ENCODE measurements around the gene ASXL3.

ASXL3 gene

GRCh38 chr18:33605250-33605649 is 27.2 kb downstream of the ASXL3 start:
- Histone ChIP-seq H3K4me3 (ENCODE audit: low read length) (no peak overlapping the region), H3K27ac (ENCODE audit: low read length) (no peak overlapping the region)

GRCh38 chr18:33606621-33607020 is 28.6 kb downstream of the ASXL3 start:
- no peaks in the 10 kb centered on the region for H3K36me3 ChIP-seq (ENCODE audit: control insufficient read depth, insufficient read depth, low read length)
- DNase-seq (ENCODE audit: low read depth, low spot score): peak; percentile 18
- H3K9me3 ChIP-seq (ENCODE audit: control insufficient read depth, insufficient read depth, low read length): no peaks in the 10 kb centered on the region
- H3K4me3 ChIP-seq (ENCODE audit: low read length): no peak overlapping the region
- H3K27ac ChIP-seq (ENCODE audit: low read length): no peak overlapping the region
- H3K4me1 ChIP-seq (ENCODE audit: control insufficient read depth, insufficient read depth, low read length): no peaks in the 10 kb centered on the region
- H3K27me3 ChIP-seq (ENCODE audit: control insufficient read depth, insufficient read depth, low read length): no peaks in the 10 kb centered on the region

More at GRCh38 chr18:33605250-33605649, 27.2 kb downstream of the ASXL3 start:
- Histone ChIP-seq H3K9me3 (ENCODE audit: control insufficient read depth, insufficient read depth, low read length) (no peaks in the 10 kb centered on the region), H3K27me3 (ENCODE audit: control insufficient read depth, insufficient read depth, low read length) (no peaks in the 10 kb centered on the region), H3K36me3 (ENCODE audit: control insufficient read depth, insufficient read depth, low read length) (no peaks in the 10 kb centered on the region), H3K4me1 (ENCODE audit: control insufficient read depth, insufficient read depth, low read length) (no peaks in the 10 kb centered on the region)
- no peak for DNase-seq (ENCODE audit: low read depth, low spot score)

- Histone ChIP-seq H3K27me3 (ENCODE audit: control insufficient read depth, insufficient read depth, low read length) (no peaks in the 10 kb centered on the region), H3K9me3 (ENCODE audit: control insufficient read depth, insufficient read depth, low read length) (no peaks in the 10 kb centered on the region), H3K27ac (ENCODE audit: low read length) (no peak overlapping the region), H3K4me1 (ENCODE audit: control insufficient read depth, insufficient read depth, low read length) (no peaks in the 10 kb centered on the region), H3K36me3 (ENCODE audit: control insufficient read depth, insufficient read depth, low read length) (no peaks in the 10 kb centered on the region), H3K4me3 (ENCODE audit: low read length) (no peak overlapping the region)
- DNase-seq (ENCODE audit: low read depth, low spot score): no peak
- WGBS (ENCODE audit: insufficient coverage, insufficient read length): no CpG with 5 or more reads among the region's 3 CpGs
Measured at GRCh38 chr18:33611525-33612135, 33.6 kb downstream of the ASXL3 start.

- H3K27ac ChIP-seq (ENCODE audit: low read length): no peak overlapping the region
- no peak overlapping the region for H3K4me3 ChIP-seq (ENCODE audit: low read length)
- no CpG with 5 or more reads among the region's 3 CpGs for WGBS (ENCODE audit: insufficient coverage, insufficient read length)
- DNase-seq (ENCODE audit: low read depth, low spot score): no peak
- no peaks in the 10 kb centered on the region for H3K4me1 ChIP-seq (ENCODE audit: control insufficient read depth, insufficient read depth, low read length)
- no peaks in the 10 kb centered on the region for H3K9me3 ChIP-seq (ENCODE audit: control insufficient read depth, insufficient read depth, low read length)
- no peaks in the 10 kb centered on the region for H3K27me3 ChIP-seq (ENCODE audit: control insufficient read depth, insufficient read depth, low read length)
- no peaks in the 10 kb centered on the region for H3K36me3 ChIP-seq (ENCODE audit: control insufficient read depth, insufficient read depth, low read length)
Measured at GRCh38 chr18:33612632-33613031, 34.6 kb downstream of the ASXL3 start.

GRCh38 chr18:33616556-33616955 is 38.5 kb downstream of the ASXL3 start:
- no peak overlapping the region for H3K27ac ChIP-seq (ENCODE audit: low read length)
- H3K4me1 ChIP-seq (ENCODE audit: control insufficient read depth, insufficient read depth, low read length): no peaks in the 10 kb centered on the region
- no CpG with 5 or more reads among the region's 3 CpGs for WGBS (ENCODE audit: insufficient coverage, insufficient read length)
- no peak overlapping the region for H3K4me3 ChIP-seq (ENCODE audit: low read length)
- DNase-seq (ENCODE audit: low read depth, low spot score): no peak
- no peaks in the 10 kb centered on the region for H3K27me3 ChIP-seq (ENCODE audit: control insufficient read depth, insufficient read depth, low read length)
- no peaks in the 10 kb centered on the region for H3K9me3 ChIP-seq (ENCODE audit: control insufficient read depth, insufficient read depth, low read length)
- no peaks in the 10 kb centered on the region for H3K36me3 ChIP-seq (ENCODE audit: control insufficient read depth, insufficient read depth, low read length)

GRCh38 chr18:33627114-33627513 is 49.1 kb downstream of the ASXL3 start:
- no peaks in the 10 kb centered on the region; the same call in 1 of the 2 replicates for H3K4me1 ChIP-seq (ENCODE audit: control insufficient read depth, insufficient read depth, low read length)
- WGBS (ENCODE audit: insufficient coverage, insufficient read length): no CpG with 5 or more reads among the region's 3 CpGs
- no peak for DNase-seq (ENCODE audit: low read depth, low spot score)
- H3K27me3 ChIP-seq (ENCODE audit: control insufficient read depth, insufficient read depth, low read length): no peaks in the 10 kb centered on the region
- no peak overlapping the region for H3K4me3 ChIP-seq (ENCODE audit: low read length)
- no peak overlapping the region for H3K27ac ChIP-seq (ENCODE audit: low read length)
- H3K36me3 ChIP-seq (ENCODE audit: control insufficient read depth, insufficient read depth, low read length): no peaks in the 10 kb centered on the region
- no peaks in the 10 kb centered on the region for H3K9me3 ChIP-seq (ENCODE audit: control insufficient read depth, insufficient read depth, low read length)

- no peaks in the 10 kb centered on the region for H3K27me3 ChIP-seq (ENCODE audit: control insufficient read depth, insufficient read depth, low read length)
- H3K9me3 ChIP-seq (ENCODE audit: control insufficient read depth, insufficient read depth, low read length): no peaks in the 10 kb centered on the region
- no peak for DNase-seq (ENCODE audit: low read depth, low spot score)
- no peaks in the 10 kb centered on the region for H3K36me3 ChIP-seq (ENCODE audit: control insufficient read depth, insufficient read depth, low read length)
- no peaks in the 10 kb centered on the region for H3K4me1 ChIP-seq (ENCODE audit: control insufficient read depth, insufficient read depth, low read length)
- WGBS (ENCODE audit: insufficient coverage, insufficient read length): no CpG with 5 or more reads among the region's 1 CpG
- no peak overlapping the region for H3K27ac ChIP-seq (ENCODE audit: low read length)
- H3K4me3 ChIP-seq (ENCODE audit: low read length): no peak overlapping the region
Measured at GRCh38 chr18:33630476-33630875, 52.5 kb downstream of the ASXL3 start.

GRCh38 chr18:33641141-33641540 is 63.1 kb downstream of the ASXL3 start:
- Histone ChIP-seq H3K9me3 (ENCODE audit: control insufficient read depth, insufficient read depth, low read length) (no peaks in the 10 kb centered on the region), H3K4me3 (ENCODE audit: low read length) (no peak overlapping the region), H3K36me3 (ENCODE audit: control insufficient read depth, insufficient read depth, low read length) (no peaks in the 10 kb centered on the region), H3K27me3 (ENCODE audit: control insufficient read depth, insufficient read depth, low read length) (no peaks in the 10 kb centered on the region), H3K27ac (ENCODE audit: low read length) (no peak overlapping the region), H3K4me1 (ENCODE audit: control insufficient read depth, insufficient read depth, low read length) (no peaks in the 10 kb centered on the region; the same call in 1 of the 2 replicates)
- DNase-seq (ENCODE audit: low read depth, low spot score): no peak
- no CpG with 5 or more reads among the region's 3 CpGs for WGBS (ENCODE audit: insufficient coverage, insufficient read length)

GRCh38 chr18:33644494-33644893 is 66.5 kb downstream of the ASXL3 start:
- H3K27ac ChIP-seq (ENCODE audit: low read length): no peak overlapping the region
- no CpG with 5 or more reads among the region's 2 CpGs for WGBS (ENCODE audit: insufficient coverage, insufficient read length)
- H3K4me3 ChIP-seq (ENCODE audit: low read length): no peak overlapping the region
- H3K36me3 ChIP-seq (ENCODE audit: control insufficient read depth, insufficient read depth, low read length): no peaks in the 10 kb centered on the region
- H3K27me3 ChIP-seq (ENCODE audit: control insufficient read depth, insufficient read depth, low read length): no peaks in the 10 kb centered on the region
- H3K9me3 ChIP-seq (ENCODE audit: control insufficient read depth, insufficient read depth, low read length): no peaks in the 10 kb centered on the region
- DNase-seq (ENCODE audit: low read depth, low spot score): no peak
- H3K4me1 ChIP-seq (ENCODE audit: control insufficient read depth, insufficient read depth, low read length): peaks cover 5% of the 10 kb centered on the region; the same call in 1 of the 2 replicates

- H3K4me1 ChIP-seq (ENCODE audit: control insufficient read depth, insufficient read depth, low read length): peaks cover 5% of the 10 kb centered on the region; the same call in 1 of the 2 replicates
- no peaks in the 10 kb centered on the region for H3K27me3 ChIP-seq (ENCODE audit: control insufficient read depth, insufficient read depth, low read length)
- no CpG with 5 or more reads among the region's 1 CpG for WGBS (ENCODE audit: insufficient coverage, insufficient read length)
- H3K9me3 ChIP-seq (ENCODE audit: control insufficient read depth, insufficient read depth, low read length): no peaks in the 10 kb centered on the region
- no peak for DNase-seq (ENCODE audit: low read depth, low spot score)
- no peaks in the 10 kb centered on the region for H3K36me3 ChIP-seq (ENCODE audit: control insufficient read depth, insufficient read depth, low read length)
- no peak overlapping the region for H3K27ac ChIP-seq (ENCODE audit: low read length)
- H3K4me3 ChIP-seq (ENCODE audit: low read length): no peak overlapping the region
Measured at GRCh38 chr18:33647365-33647764, 69.3 kb downstream of the ASXL3 start.

- peaks cover 5% of the 10 kb centered on the region; the same call in 1 of the 2 replicates for H3K4me1 ChIP-seq (ENCODE audit: control insufficient read depth, insufficient read depth, low read length)
- no peaks in the 10 kb centered on the region for H3K9me3 ChIP-seq (ENCODE audit: control insufficient read depth, insufficient read depth, low read length)
- no peaks in the 10 kb centered on the region for H3K36me3 ChIP-seq (ENCODE audit: control insufficient read depth, insufficient read depth, low read length)
- no CpG with 5 or more reads among the region's 1 CpG for WGBS (ENCODE audit: insufficient coverage, insufficient read length)
- no peaks in the 10 kb centered on the region for H3K27me3 ChIP-seq (ENCODE audit: control insufficient read depth, insufficient read depth, low read length)
- H3K4me3 ChIP-seq (ENCODE audit: low read length): no peak overlapping the region
- no peak overlapping the region for H3K27ac ChIP-seq (ENCODE audit: low read length)
- no peak for DNase-seq (ENCODE audit: low read depth, low spot score)
Measured at GRCh38 chr18:33652635-33653034, 74.6 kb downstream of the ASXL3 start.
